Measurements from ENCODE around the gene RUFY4.

Gene RUFY4

DNA sequence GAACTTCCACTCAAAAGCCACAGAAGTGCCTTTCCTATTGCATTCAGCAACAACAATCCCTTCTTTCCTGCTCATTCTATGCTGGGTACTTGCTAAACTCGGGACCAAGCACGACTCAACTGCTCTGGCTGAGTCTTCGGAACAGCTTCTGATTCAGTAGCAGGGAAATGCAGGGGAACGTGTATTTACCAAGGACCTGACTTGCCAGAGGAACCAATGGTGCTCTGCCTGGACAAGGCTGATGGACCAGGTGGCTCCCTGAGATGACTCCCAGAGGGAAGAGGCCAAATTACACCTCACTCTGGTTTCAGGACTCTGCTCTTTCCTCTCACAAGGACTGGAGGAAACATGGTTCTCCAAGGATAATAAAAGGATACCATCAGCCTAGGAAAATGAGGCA, 69.0 kb downstream of the RUFY4 start:
- H3K9me2 ChIP-seq (ENCODE audit: low read depth, low read length), result no peaks in the 10 kb centered on the region
- no peaks in the 10 kb centered on the region for H3F3A ChIP-seq (ENCODE audit: insufficient read depth, low read length)
- H3K4me1 ChIP-seq (ENCODE audit: insufficient read depth, low read length, severe bottlenecking), result no peaks in the 10 kb centered on the region
- H3K9ac ChIP-seq (ENCODE audit: low read length), result no peak overlapping the region
- H2AFZ ChIP-seq (ENCODE audit: low read length), result no peak overlapping the region
- TF ChIP-seq CTCF (IDR thresholded peaks at IDR 0.05; ENCODE audit: low read length) (no peak), EZH2 (IDR thresholded peaks at IDR 0.05; ENCODE audit: borderline replicate concordance, low read length) (no peak)
- H3K9me3 ChIP-seq (ENCODE audit: low read length), result no peaks in the 10 kb centered on the region
- no peaks in the 10 kb centered on the region for H3K27me3 ChIP-seq (ENCODE audit: insufficient read depth, low read length)
- H3K36me3 ChIP-seq (ENCODE audit: insufficient read depth, low read length), result no peaks in the 10 kb centered on the region
- no peaks in the 10 kb centered on the region for H4K20me1 ChIP-seq (ENCODE audit: insufficient read depth, low read length)
- no peak overlapping the region for H3K27ac ChIP-seq (ENCODE audit: low read depth, low read length, poor library complexity, severe bottlenecking)
- no peak overlapping the region for H3K4me2 ChIP-seq (ENCODE audit: low read length)
- H3K4me3 ChIP-seq (ENCODE audit: low read depth, low read length, poor library complexity, severe bottlenecking), result no peak overlapping the region
- no peaks in the 10 kb centered on the region for H3K79me2 ChIP-seq (ENCODE audit: insufficient read depth, low read length)

All from OCI-LY1 (cell line).